Left lung (tissue), 10 donors: ENCODE results near the gene DRC7. TPM values are rescaled to one million over a fixed set of nuclear protein-coding genes. Genes with fewer than 3 reads are reported as not detected.

ENCODE experiments used
- ATAC-seq: fragments of 200-7000 bp; cut with Tn5 transposase; one replicate; pipeline ENCODE4 v1.9.1; 2020; ENCODE audit warnings: moderate library complexity
- DNase-seq, 4 donors: peaks; one replicate each; pipeline ENCODE4 v3.0.0-alpha.2; 2013 to 2020
- H3K27ac ChIP-seq, 2 donors: fragments of 200-600 bp; sonication (generic) in 1 of 2; one replicate each; pipeline versions ENCODE4 v1.5.0 to v1.8.0; 2020 to 2021
- H3K27me3 ChIP-seq, 2 donors: fragments of 200-600 bp; sonication (generic) in 1 of 2; one replicate each; pipeline versions ENCODE4 v1.5.0 to v1.8.0; 2020 to 2021
- H3K36me3 ChIP-seq, 2 donors: fragments of 200-600 bp; sonication (generic) in 1 of 2; one replicate each; pipeline versions ENCODE4 v1.5.0 to v1.8.0; 2020 to 2021
- H3K4me1 ChIP-seq, 2 donors: fragments of 200-600 bp; one replicate each; pipeline ENCODE4 v1.8.0; 2021
- H3K4me3 ChIP-seq, 2 donors: fragments of 200-600 bp; sonication (generic) in 1 of 2; one replicate each; pipeline versions ENCODE4 v1.5.0 to v1.8.0; 2020 to 2021; ENCODE audit warnings: mild to moderate bottlenecking in 1 of 2
- H3K9me3 ChIP-seq, 2 donors: fragments of 200-600 bp; sonication (generic) in 1 of 2; one replicate each; pipeline versions ENCODE4 v1.5.0 to v1.8.0; 2020 to 2021
- CTCF ChIP-seq, 2 donors: fragments of 200-600 bp; sonication (generic) in 1 of 2; IDR thresholded peaks; one replicate each; pipeline versions ENCODE4 v1.5.0 to v1.8.0; 2021; ENCODE audit warnings: antibody characterized with exemption in 2 of 2
- intact Hi-C, 2 donors: fragments of 100-400 bp; cut with DNase I; formaldehyde crosslinking; loops; one replicate each; pipeline versions ENCODE4 v1.11.2 to v1.14.2; 2022
- polyA plus RNA-seq, 6 donors: library from polyadenylated mRNA; unstranded; fragments of 120-200 nt; gene quantifications; one replicate each; pipeline ENCODE4 v1.2.1, GENCODE V29; 2013; ENCODE audit not compliant: insufficient read length in 6 of 6
- total RNA-seq, 2 donors: library from RNA; stranded (reverse); fragmentation: NEBNext Ultra II Directional; extraction: Animal tissue kit (Norgen Biotek cat#: 25700); gene quantifications; one replicate each; pipeline ENCODE4 v1.2.1, GENCODE V29; 2021
- donor health status: DM: no; HTN: yes; CAD: no.
- donor health status: DM: no; HTN: no; CAD: no.

The DRC7 gene
- total and polyA plus RNA-seq, 8 donors, result 0.52 to 4.3 (median 2.4) TPM

GRCh38 chr16:57730771-57731730, 36.4 kb downstream of the DRC7 start:
- H3K27me3 ChIP-seq, result no peaks in the 10 kb centered on the region
- H3K36me3 ChIP-seq, result no peaks in the 10 kb centered on the region
- H3K4me1 ChIP-seq, result peaks cover 4 to 11% of the 10 kb centered on the region in 2 donors
- ATAC-seq (no peak), DNase-seq (peak in 1 of 4 donors; percentile 34)
- no peak overlapping the region for H3K27ac ChIP-seq
- H3K9me3 ChIP-seq, result no peaks in the 10 kb centered on the region
- H3K4me3 ChIP-seq, result no peak overlapping the region
- TF ChIP-seq CTCF (IDR thresholded peaks at IDR 0.05), result no peak
- intact Hi-C loops, result no loop called here

DNA sequence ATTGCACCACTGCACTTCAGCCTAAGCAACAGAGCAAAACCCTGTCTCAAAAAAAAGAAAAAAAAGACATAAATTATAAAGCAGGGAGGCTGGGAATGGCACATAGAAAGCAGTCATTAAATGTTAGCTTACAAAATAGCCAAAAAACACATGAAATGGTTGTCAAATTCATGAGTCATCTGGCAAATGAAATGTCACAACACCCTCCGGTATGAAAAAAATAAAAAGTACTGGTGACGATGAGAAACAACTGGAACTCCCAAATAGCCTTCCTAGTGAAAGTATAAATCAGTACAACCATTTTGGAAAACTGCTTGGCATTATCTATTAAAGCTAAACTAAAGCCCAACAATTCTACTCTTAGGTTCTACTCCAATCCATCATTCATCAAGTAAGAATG, 37.4 kb downstream of the DRC7 start:
- ATAC-seq (no peak), DNase-seq (no peak)
- Histone ChIP-seq H3K36me3 (no peaks in the 10 kb centered on the region), H3K27me3 (no peaks in the 10 kb centered on the region), H3K9me3 (no peaks in the 10 kb centered on the region), H3K27ac (no peak overlapping the region), H3K4me3 (no peak overlapping the region), H3K4me1 (peaks cover 10 to 21% of the 10 kb centered on the region in 2 donors)
- no peak for TF ChIP-seq CTCF (IDR thresholded peaks at IDR 0.05)
- intact Hi-C loops, result no loop called here

DNA sequence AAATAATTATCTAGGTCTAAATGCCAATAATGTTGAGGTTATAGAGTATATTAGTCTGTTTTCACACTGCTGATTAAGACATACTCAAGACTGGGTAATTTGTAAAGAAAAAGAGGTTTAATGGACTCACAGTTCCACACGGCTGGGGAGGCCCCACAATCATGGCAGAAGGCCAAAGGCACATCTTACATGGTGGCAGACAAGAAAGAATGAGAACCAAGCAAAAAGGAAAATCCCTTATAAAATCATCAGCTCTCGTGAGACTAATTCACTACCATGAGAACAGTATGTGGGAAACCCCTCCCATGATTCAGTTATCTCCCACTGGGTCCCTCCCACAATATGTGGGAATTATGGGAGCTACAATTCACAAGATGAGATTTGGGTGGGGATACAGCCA, 38.1 kb downstream of the DRC7 start:
- H3K4me3 ChIP-seq, result no peak overlapping the region
- no peaks in the 10 kb centered on the region for H3K27me3 ChIP-seq
- no peaks in the 10 kb centered on the region for H3K36me3 ChIP-seq
- ATAC-seq, result no peak
- intact Hi-C loops, result no loop called here
- TF ChIP-seq CTCF (IDR thresholded peaks at IDR 0.05), result no peak
- H3K9me3 ChIP-seq, result no peaks in the 10 kb centered on the region
- no peak for DNase-seq
- peaks cover 10 to 27% of the 10 kb centered on the region in 2 donors for H3K4me1 ChIP-seq
- H3K27ac ChIP-seq, result no peak overlapping the region

GRCh38 chr16:57734308-57734924, 39.8 kb downstream of the DRC7 start:
- H3K4me3 ChIP-seq, result peak overlapping the region; percentile 59 to 84
- H3K9me3 ChIP-seq, result no peaks in the 10 kb centered on the region
- DNase-seq (peak in 1 of 4 donors; percentile 31), ATAC-seq (no peak)
- intact Hi-C loops, result no loop called here
- no peak for TF ChIP-seq CTCF (IDR thresholded peaks at IDR 0.05)
- H3K36me3 ChIP-seq, result peaks cover 0 to 4% of the 10 kb centered on the region in 2 donors
- peaks cover 10 to 29% of the 10 kb centered on the region in 2 donors for H3K4me1 ChIP-seq
- peak overlapping the region; percentile 74 to 90 for H3K27ac ChIP-seq
- no peaks in the 10 kb centered on the region for H3K27me3 ChIP-seq
